SH-SY5Y (cell line): ENCODE measurements around the gene SPATA16.

Experiments
- GATA2 ChIP-seq: IDR thresholded peaks from 2 replicates; pipeline ENCODE4 v1.6.1; 2011; ENCODE audit warnings: mild to moderate bottlenecking, low read depth, low read length
- GATA3 ChIP-seq: IDR thresholded peaks from 2 replicates; pipeline ENCODE4 v1.6.1; 2011; ENCODE audit warnings: low read depth, mild to moderate bottlenecking, low read length, moderate library complexity

GRCh38 chr3:172993412-172993811 lies 147.6 kb downstream of the SPATA16 start:
- TF ChIP-seq GATA2 (no peak), GATA3 (no peak)
